Muscle of leg (tissue), 11 donors: ENCODE results near the gene DR1. TPM values are rescaled to one million over a fixed set of nuclear protein-coding genes. Genes with fewer than 3 reads are reported as not detected.
"Not testable (repeated sequence)": the region's sequence is repeated elsewhere in the genome, so short reads cannot be mapped to it uniquely, and the experiment has no call there.

Experiments used
- DNase-seq: peaks from one replicate; pipeline ENCODE4 v3.0.0; 2013
- H3K27ac ChIP-seq: one replicate; pipeline ENCODE4 v1.5.1; 2013; ENCODE audit warnings: mild to moderate bottlenecking, low read length, control low read depth
- H3K27me3 ChIP-seq: one replicate; pipeline ENCODE4 v1.6.1; 2013; ENCODE audit warnings: low read length; ENCODE audit not compliant: control insufficient read depth, insufficient read depth
- H3K36me3 ChIP-seq: one replicate; pipeline ENCODE4 v1.6.1; 2013; ENCODE audit warnings: low read length; ENCODE audit not compliant: control insufficient read depth, insufficient read depth
- H3K4me1 ChIP-seq: one replicate; pipeline ENCODE4 v1.6.1; 2013; ENCODE audit warnings: low read length; ENCODE audit not compliant: control insufficient read depth, insufficient read depth
- H3K4me3 ChIP-seq: one replicate; pipeline ENCODE4 v1.5.1; 2013; ENCODE audit warnings: low read length, control low read depth
- H3K9me3 ChIP-seq: replicated peaks from 2 replicates; pipeline ENCODE4 v1.6.1; 2013; ENCODE audit warnings: low read depth, low read length; ENCODE audit not compliant: control insufficient read depth
- WGBS: methylation state at CpG from one replicate; pipeline ENCODE4 v1.1.5; 2013; ENCODE audit warnings: missing lambda C conversion rate; ENCODE audit not compliant: insufficient coverage; 5-methylcytosine and 5-hydroxymethylcytosine counted together
- polyA plus RNA-seq, 8 donors: library from polyadenylated mRNA; unstranded; fragments of 120-200 nt; gene quantifications; one replicate each; pipeline versions ENCODE4 v1.2.1 to v1.2.3, GENCODE V29; 2013; ENCODE audit warnings: inconsistent platforms in 1 of 8, low replicate concordance in 1 of 8; ENCODE audit not compliant: insufficient read length in 8 of 8, insufficient read depth in 1 of 8
- total RNA-seq: library from RNA; stranded (reverse); fragments of 120-200 nt; gene quantifications from one replicate; pipeline ENCODE4 v1.2.4, GENCODE V29; 2013

DR1 gene
- total and polyA plus RNA-seq, 9 donors: 49.9 to 83.8 (median 64.3) TPM

GRCh38 chr1:93369734-93370133, 24.0 kb downstream of the DR1 start:
- Histone ChIP-seq H3K36me3 (peaks cover 11% of the 10 kb centered on the region), H3K27ac (no peak overlapping the region), H3K9me3 (no peaks in the 10 kb centered on the region), H3K4me3 (no peak overlapping the region), H3K27me3 (no peaks in the 10 kb centered on the region), H3K4me1 (no peaks in the 10 kb centered on the region)
- DNase-seq: no peak
- WGBS: no CpG with 5 or more reads among the region's 1 CpG

- 100% methylated on average over 3 of the region's 5 CpGs for WGBS
- Histone ChIP-seq H3K4me3 (no peak overlapping the region), H3K36me3 (peaks cover 4% of the 10 kb centered on the region), H3K9me3 (peaks cover 9% of the 10 kb centered on the region), H3K4me1 (no peaks in the 10 kb centered on the region), H3K27me3 (no peaks in the 10 kb centered on the region), H3K27ac (no peak overlapping the region)
- DNase-seq: no peak
Measured at GRCh38 chr1:93374334-93375106, 28.8 kb downstream of the DR1 start.

GRCh38 chr1:93384656-93385055, 38.9 kb downstream of the DR1 start:
- WGBS: 100% methylated on average over 1 of the region's 3 CpGs
- no peaks in the 10 kb centered on the region for H3K27me3 ChIP-seq
- H3K4me3 ChIP-seq: no peak overlapping the region
- H3K9me3 ChIP-seq: peaks cover 17% of the 10 kb centered on the region
- H3K4me1 ChIP-seq: no peaks in the 10 kb centered on the region
- DNase-seq: no peak
- H3K27ac ChIP-seq: no peak overlapping the region
- H3K36me3 ChIP-seq: no peaks in the 10 kb centered on the region

- H3K4me1 ChIP-seq, H3K36me3 ChIP-seq, H3K27me3 ChIP-seq, H3K27ac ChIP-seq, H3K4me3 ChIP-seq, DNase-seq: not testable (repeated sequence)
- 93% methylated on average over 3 of the region's 7 CpGs for WGBS
- peaks cover 17% of the 10 kb centered on the region for H3K9me3 ChIP-seq
Measured at GRCh38 chr1:93386268-93386667, 40.6 kb downstream of the DR1 start.

- Histone ChIP-seq H3K36me3 (no peaks in the 10 kb centered on the region), H3K27me3 (no peaks in the 10 kb centered on the region), H3K9me3 (no peaks in the 10 kb centered on the region), H3K27ac (no peak overlapping the region), H3K4me3 (no peak overlapping the region), H3K4me1 (no peaks in the 10 kb centered on the region)
- no peak for DNase-seq
- WGBS: no CpG with 5 or more reads among the region's 2 CpGs
Measured at GRCh38 chr1:93394514-93394913, 48.8 kb downstream of the DR1 start.

GRCh38 chr1:93395195-93395594, 49.5 kb downstream of the DR1 start:
- no peaks in the 10 kb centered on the region for H3K27me3 ChIP-seq
- no peak overlapping the region for H3K4me3 ChIP-seq
- H3K4me1 ChIP-seq: no peaks in the 10 kb centered on the region
- no peaks in the 10 kb centered on the region for H3K36me3 ChIP-seq
- H3K9me3 ChIP-seq: no peaks in the 10 kb centered on the region
- DNase-seq: no peak
- H3K27ac ChIP-seq: no peak overlapping the region
- 60% methylated on average over 1 of the region's 1 CpG for whole genome bisulfite sequencing

- H3K4me3 ChIP-seq: no peak overlapping the region
- no peaks in the 10 kb centered on the region for H3K4me1 ChIP-seq
- H3K36me3 ChIP-seq: no peaks in the 10 kb centered on the region
- H3K27ac ChIP-seq: no peak overlapping the region
- H3K27me3 ChIP-seq: no peaks in the 10 kb centered on the region
- no peaks in the 10 kb centered on the region for H3K9me3 ChIP-seq
- no peak for DNase-seq
Measured at GRCh38 chr1:93399781-93400180, 54.1 kb downstream of the DR1 start.

- peaks cover 6% of the 10 kb centered on the region for H3K9me3 ChIP-seq
- H3K4me3 ChIP-seq: no peak overlapping the region
- H3K4me1 ChIP-seq: no peaks in the 10 kb centered on the region
- no peak overlapping the region for H3K27ac ChIP-seq
- 88% methylated on average over 2 of the region's 4 CpGs for WGBS
- H3K27me3 ChIP-seq: no peaks in the 10 kb centered on the region
- DNase-seq: no peak
- H3K36me3 ChIP-seq: no peaks in the 10 kb centered on the region
Measured at GRCh38 chr1:93408203-93408602, 62.5 kb downstream of the DR1 start.

GRCh38 chr1:93411000-93411399, 65.3 kb downstream of the DR1 start:
- H3K4me1 ChIP-seq: no peaks in the 10 kb centered on the region
- no peaks in the 10 kb centered on the region for H3K36me3 ChIP-seq
- no peak overlapping the region for H3K27ac ChIP-seq
- no peak overlapping the region for H3K4me3 ChIP-seq
- H3K9me3 ChIP-seq: peaks cover 6% of the 10 kb centered on the region
- no peaks in the 10 kb centered on the region for H3K27me3 ChIP-seq
- DNase-seq: no peak
- no CpG with 5 or more reads among the region's 2 CpGs for WGBS

GRCh38 chr1:93414749-93415148, 69.0 kb downstream of the DR1 start:
- peak; percentile 15 for DNase-seq
- 20% methylated on average over 1 of the region's 3 CpGs for WGBS
- no peaks in the 10 kb centered on the region for H3K4me1 ChIP-seq

GRCh38 chr1:93415296-93415695, 69.6 kb downstream of the DR1 start:
- H3K27ac ChIP-seq: no peak overlapping the region
- WGBS: 75% methylated on average over 2 of the region's 3 CpGs
- DNase-seq: no peak
- no peaks in the 10 kb centered on the region for H3K27me3 ChIP-seq
- H3K4me1 ChIP-seq: no peaks in the 10 kb centered on the region
- H3K4me3 ChIP-seq: no peak overlapping the region
- H3K9me3 ChIP-seq: no peaks in the 10 kb centered on the region
- H3K36me3 ChIP-seq: no peaks in the 10 kb centered on the region

More at GRCh38 chr1:93414749-93415148, 69.0 kb downstream of the DR1 start:
- no peak overlapping the region for H3K4me3 ChIP-seq
- no peaks in the 10 kb centered on the region for H3K9me3 ChIP-seq
- no peaks in the 10 kb centered on the region for H3K27me3 ChIP-seq
- H3K36me3 ChIP-seq: no peaks in the 10 kb centered on the region
- peak overlapping the region; percentile 13 for H3K27ac ChIP-seq
